Panc1 (cell line): ENCODE measurements around the gene LRBA. TPM values are rescaled to one million over a fixed set of nuclear protein-coding genes. Genes with fewer than 3 reads are reported as not detected.

Experiments
- ATAC-seq: fragments of 200-7000 bp; cut with Tn5 transposase; 2 replicates; pipeline ENCODE4 v1.9.1; 2020; ENCODE audit warnings: mild to moderate bottlenecking, moderate library complexity
- BruUV-seq: library from RNA; stranded (reverse); fragments of 400-500 nt; replicated peaks from 2 replicates; lab custom pipeline; 2021; lab: Mats Ljungman, UMichigan
- CTCF ChIA-PET: fragments of 300-600 bp; sonication (Branson Sonifier 250); formaldehyde crosslinking; loops from one replicate; lab custom pipeline; 2022; ENCODE audit warnings: antibody characterized with exemption; lab: Charles Lee
- POLR2A ChIA-PET: fragments of 300-600 bp; sonication (Branson Sonifier 250); formaldehyde crosslinking; loops from one replicate; lab custom pipeline; 2022; ENCODE audit warnings: antibody characterized with exemption; lab: Charles Lee
- DNase-seq: peaks from one replicate; pipeline ENCODE4 v3.0.0-alpha.2; 2010; ENCODE audit warnings: low read depth, low spot score
- H3K27ac ChIP-seq: 2 replicates; pipeline ENCODE4 v1.5.1; 2011; ENCODE audit warnings: mild to moderate bottlenecking, low read length, inconsistent platforms
- H3K27me3 ChIP-seq: fragments of 200-500 bp; sonication (Bioruptor generic); 2 replicates; pipeline ENCODE4 v1.6.0; 2014; ENCODE audit warnings: low read length, inconsistent platforms; ENCODE audit not compliant: control insufficient read depth, insufficient read depth
- H3K36me3 ChIP-seq: fragments of 200-500 bp; sonication (Bioruptor generic); 2 replicates; pipeline ENCODE4 v1.5.1; 2014; ENCODE audit warnings: inconsistent platforms, mild to moderate bottlenecking, low read length, moderate library complexity; ENCODE audit not compliant: control insufficient read depth, insufficient read depth
- H3K4me1 ChIP-seq: 2 replicates; pipeline ENCODE4 v1.5.1; 2011; ENCODE audit warnings: inconsistent platforms, mild to moderate bottlenecking, low read length, moderate library complexity; ENCODE audit not compliant: control insufficient read depth, insufficient read depth
- H3K4me3 ChIP-seq, 2 experiments: 2 replicates each; pipeline ENCODE4 v1.5.1; 2011 to 2012; ENCODE audit warnings: low read depth in 2 of 2, low read length in 2 of 2, mild to moderate bottlenecking in 2 of 2, inconsistent platforms in 1 of 2, moderate library complexity in 1 of 2
- H3K9me3 ChIP-seq: fragments of 200-500 bp; sonication (Bioruptor generic); 2 replicates; pipeline ENCODE4 v1.5.1; 2014; ENCODE audit warnings: low read depth, mild to moderate bottlenecking, inconsistent platforms, low read length, moderate library complexity; ENCODE audit not compliant: control insufficient read depth, insufficient read depth
- POLR2AphosphoS5 ChIP-seq: IDR thresholded peaks from 2 replicates; pipeline ENCODE4 v1.6.1; 2012; ENCODE audit warnings: mild to moderate bottlenecking, low read depth, low read length, moderate library complexity
- SIN3A ChIP-seq: IDR thresholded peaks from 2 replicates; pipeline ENCODE4 v1.6.1; 2012; ENCODE audit warnings: low read depth, mild to moderate bottlenecking, low read length, moderate library complexity, borderline replicate concordance; ENCODE audit not compliant: insufficient read depth
- TCF7L2 ChIP-seq: IDR thresholded peaks from 2 replicates; pipeline ENCODE4 v1.6.1; 2011; ENCODE audit warnings: mild to moderate bottlenecking, low read depth, low read length, inconsistent platforms
- in situ Hi-C: cut with HindIII; loops from 2 replicates; pipeline ENCODE4 v1.10.0; 2016; ENCODE audit warnings: low sequenced_read_pairs, low pct_unique_long_range_greater_than_20kb
- intact Hi-C: fragments of 100-400 bp; cut with micrococcal nuclease; formaldehyde crosslinking; loops from one replicate; pipeline ENCODE4 v1.10.0; 2022; ENCODE audit not compliant: unreplicated experiment
- total RNA-seq: library from RNA; stranded (reverse); gene quantifications from one replicate; pipeline ENCODE4 v1.2.1, GENCODE V29; 2021; ENCODE audit not compliant: unreplicated experiment
- TF ChIP-seq, protein P1 (sequence below), 2 experiments: IDR thresholded peaks; 2 replicates each; pipeline ENCODE4 v1.6.1; 2011 to 2012; ENCODE audit warnings: low read depth in 2 of 2, control low read depth in 1 of 2, low read length in 1 of 2, mild to moderate bottlenecking in 1 of 2, moderate library complexity in 1 of 2; ENCODE audit not compliant: insufficient read depth in 1 of 2
- TF ChIP-seq, protein P2 (sequence below): fragments of 450-650 bp; IDR thresholded peaks from 2 replicates; pipeline ENCODE4 v1.5.1; 2017; ENCODE audit warnings: mild to moderate bottlenecking

Gene LRBA
- total RNA-seq, 1 experiment from 2014 or later, result 26.4 TPM

DNA sequence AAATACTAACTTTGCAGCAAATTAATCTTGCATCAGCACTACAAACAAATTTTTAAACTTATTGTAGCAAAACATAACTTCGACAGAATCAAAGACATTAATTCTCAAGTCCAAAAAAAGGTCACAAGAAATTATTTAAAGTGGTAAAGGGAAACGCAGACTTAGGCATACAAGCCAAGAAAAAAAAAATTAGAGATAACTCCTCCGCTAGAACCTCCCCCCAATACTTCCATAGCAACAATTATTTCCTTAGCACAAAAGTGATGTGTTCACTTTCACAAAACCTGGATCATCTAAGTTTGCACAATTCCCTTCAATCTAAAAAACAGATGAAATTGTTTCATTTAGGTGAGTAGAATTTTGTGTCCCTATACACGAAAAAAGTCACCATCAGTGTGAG is 1.1 kb downstream of the LRBA start:
- Histone ChIP-seq H3K4me1 (peaks cover 6% of the 10 kb centered on the region), H3K4me3 (peak overlapping the region; percentile 79 to 95), H3K27me3 (no peaks in the 10 kb centered on the region), H3K36me3 (peaks cover 3% of the 10 kb centered on the region; the same call in 1 of the 2 replicates), H3K27ac (peak overlapping the region; percentile 87), H3K9me3 (no peaks in the 10 kb centered on the region)
- ChIA-PET CTCF (no interaction called here), POLR2A (no interaction called here)
- no peak for ATAC-seq
- TF ChIP-seq, protein P1, sequence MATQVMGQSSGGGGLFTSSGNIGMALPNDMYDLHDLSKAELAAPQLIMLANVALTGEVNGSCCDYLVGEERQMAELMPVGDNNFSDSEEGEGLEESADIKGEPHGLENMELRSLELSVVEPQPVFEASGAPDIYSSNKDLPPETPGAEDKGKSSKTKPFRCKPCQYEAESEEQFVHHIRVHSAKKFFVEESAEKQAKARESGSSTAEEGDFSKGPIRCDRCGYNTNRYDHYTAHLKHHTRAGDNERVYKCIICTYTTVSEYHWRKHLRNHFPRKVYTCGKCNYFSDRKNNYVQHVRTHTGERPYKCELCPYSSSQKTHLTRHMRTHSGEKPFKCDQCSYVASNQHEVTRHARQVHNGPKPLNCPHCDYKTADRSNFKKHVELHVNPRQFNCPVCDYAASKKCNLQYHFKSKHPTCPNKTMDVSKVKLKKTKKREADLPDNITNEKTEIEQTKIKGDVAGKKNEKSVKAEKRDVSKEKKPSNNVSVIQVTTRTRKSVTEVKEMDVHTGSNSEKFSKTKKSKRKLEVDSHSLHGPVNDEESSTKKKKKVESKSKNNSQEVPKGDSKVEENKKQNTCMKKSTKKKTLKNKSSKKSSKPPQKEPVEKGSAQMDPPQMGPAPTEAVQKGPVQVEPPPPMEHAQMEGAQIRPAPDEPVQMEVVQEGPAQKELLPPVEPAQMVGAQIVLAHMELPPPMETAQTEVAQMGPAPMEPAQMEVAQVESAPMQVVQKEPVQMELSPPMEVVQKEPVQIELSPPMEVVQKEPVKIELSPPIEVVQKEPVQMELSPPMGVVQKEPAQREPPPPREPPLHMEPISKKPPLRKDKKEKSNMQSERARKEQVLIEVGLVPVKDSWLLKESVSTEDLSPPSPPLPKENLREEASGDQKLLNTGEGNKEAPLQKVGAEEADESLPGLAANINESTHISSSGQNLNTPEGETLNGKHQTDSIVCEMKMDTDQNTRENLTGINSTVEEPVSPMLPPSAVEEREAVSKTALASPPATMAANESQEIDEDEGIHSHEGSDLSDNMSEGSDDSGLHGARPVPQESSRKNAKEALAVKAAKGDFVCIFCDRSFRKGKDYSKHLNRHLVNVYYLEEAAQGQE (IDR thresholded peaks at IDR 0.05; ENCODE audit: insufficient read depth in 1 of 2, low read depth in 2 of 2, low read length in 1 of 2), result no peak
- TF ChIP-seq, protein P2, sequence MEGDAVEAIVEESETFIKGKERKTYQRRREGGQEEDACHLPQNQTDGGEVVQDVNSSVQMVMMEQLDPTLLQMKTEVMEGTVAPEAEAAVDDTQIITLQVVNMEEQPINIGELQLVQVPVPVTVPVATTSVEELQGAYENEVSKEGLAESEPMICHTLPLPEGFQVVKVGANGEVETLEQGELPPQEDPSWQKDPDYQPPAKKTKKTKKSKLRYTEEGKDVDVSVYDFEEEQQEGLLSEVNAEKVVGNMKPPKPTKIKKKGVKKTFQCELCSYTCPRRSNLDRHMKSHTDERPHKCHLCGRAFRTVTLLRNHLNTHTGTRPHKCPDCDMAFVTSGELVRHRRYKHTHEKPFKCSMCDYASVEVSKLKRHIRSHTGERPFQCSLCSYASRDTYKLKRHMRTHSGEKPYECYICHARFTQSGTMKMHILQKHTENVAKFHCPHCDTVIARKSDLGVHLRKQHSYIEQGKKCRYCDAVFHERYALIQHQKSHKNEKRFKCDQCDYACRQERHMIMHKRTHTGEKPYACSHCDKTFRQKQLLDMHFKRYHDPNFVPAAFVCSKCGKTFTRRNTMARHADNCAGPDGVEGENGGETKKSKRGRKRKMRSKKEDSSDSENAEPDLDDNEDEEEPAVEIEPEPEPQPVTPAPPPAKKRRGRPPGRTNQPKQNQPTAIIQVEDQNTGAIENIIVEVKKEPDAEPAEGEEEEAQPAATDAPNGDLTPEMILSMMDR, result no peak
- TF ChIP-seq SIN3A, result no peak
- TF ChIP-seq POLR2AphosphoS5, result no peak
- no peak for TF ChIP-seq TCF7L2
- no TSS peak for BruUV-seq
- in situ Hi-C loops, result no loop called here
- no peak for DNase-seq
- intact Hi-C loops, result no loop called here

DNA sequence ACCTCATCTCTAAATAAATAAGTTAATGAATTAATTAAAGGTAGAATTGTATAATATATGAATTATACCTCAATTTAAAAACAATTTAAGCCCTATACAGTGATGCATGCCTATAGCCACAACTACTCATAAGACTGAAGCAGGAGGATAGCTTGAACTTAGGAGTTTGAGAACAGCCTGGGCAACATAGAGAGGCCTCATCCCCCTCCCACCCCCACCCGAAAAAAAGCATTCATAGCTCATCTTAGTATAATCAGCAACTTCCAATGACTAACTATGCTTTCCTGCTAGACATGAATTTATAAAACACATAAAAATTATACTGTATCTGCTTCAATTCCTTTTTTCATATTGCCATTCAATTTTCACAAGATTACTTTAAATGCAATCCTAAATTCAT is 1.6 kb downstream of the LRBA start:
- ChIA-PET CTCF (no interaction called here), POLR2A (no interaction called here)
- no peak for DNase-seq
- in situ Hi-C loops, result no loop called here
- BruUV-seq, result no TSS peak
- Histone ChIP-seq H3K27me3 (no peaks in the 10 kb centered on the region), H3K4me3 (peak overlapping the region; percentile 47 to 95), H3K9me3 (no peaks in the 10 kb centered on the region), H3K4me1 (peaks cover 6% of the 10 kb centered on the region), H3K36me3 (peaks cover 3% of the 10 kb centered on the region; the same call in 1 of the 2 replicates), H3K27ac (no peak overlapping the region)
- ATAC-seq, result no peak
- intact Hi-C loops, result no loop called here
- no peak for TF ChIP-seq TCF7L2

DNA sequence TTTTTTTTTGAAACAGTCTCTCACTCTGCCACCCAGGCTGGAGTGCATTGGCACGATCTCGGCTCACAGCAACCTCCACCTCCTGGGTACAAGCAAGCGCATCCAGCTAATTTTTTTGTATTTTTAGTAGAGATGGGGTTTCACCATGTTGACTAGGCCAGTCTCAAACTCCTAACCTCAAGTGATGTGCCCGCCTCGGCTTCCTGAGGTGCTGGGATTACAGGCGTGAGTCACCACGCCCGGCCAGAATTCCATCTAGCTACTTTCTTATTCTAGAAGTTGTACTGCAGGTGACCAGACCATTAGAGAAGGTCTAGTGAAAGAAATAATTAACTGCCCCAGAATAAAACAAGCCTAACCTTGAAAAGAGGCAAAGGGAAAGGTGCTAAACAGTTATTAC is 2.3 kb downstream of the LRBA start:
- peaks cover 6% of the 10 kb centered on the region for H3K4me1 ChIP-seq
- H3K27me3 ChIP-seq, result no peaks in the 10 kb centered on the region
- ChIA-PET POLR2A (no interaction called here), CTCF (interaction anchor here (0.6 kb wide), 3 partner anchors 12 to 836 kb away, joined by 3 to 7 read pairs (median 3); no protein-coding TSS in a partner anchor)
- TF ChIP-seq, protein P2, result no peak
- TF ChIP-seq TCF7L2, result no peak
- TF ChIP-seq POLR2AphosphoS5, result no peak
- no peak for TF ChIP-seq SIN3A
- TF ChIP-seq, protein P1 (IDR thresholded peaks at IDR 0.05; ENCODE audit: insufficient read depth in 1 of 2, low read depth in 2 of 2, low read length in 1 of 2), result no peak
- no TSS peak for BruUV-seq
- no peaks in the 10 kb centered on the region for H3K9me3 ChIP-seq
- ATAC-seq, result no peak
- in situ Hi-C loops (no loop called here), intact Hi-C loops (no loop called here)
- H3K27ac ChIP-seq, result no peak overlapping the region
- peaks cover 3% of the 10 kb centered on the region; the same call in 1 of the 2 replicates for H3K36me3 ChIP-seq
- peak overlapping the region; percentile 47 to 95 for H3K4me3 ChIP-seq
- DNase-seq, result no peak
